ENCODE data around the gene SEH1L.
"Not testable (repeated sequence)": the region's sequence is repeated elsewhere in the genome, so short reads cannot be mapped to it uniquely, and the experiment has no call there.

SEH1L gene

GRCh38 chr18:12947285-12948049, at the start of gene SEH1L:
Gene SEH1L, plus strand, starts transcription at chr18:12948011. Its CDS starts 111 bp downstream, at chr18:12948122.
- peak; percentile 87 for DNase-seq (ENCODE audit: low read depth, low spot score)
- H3K27ac ChIP-seq: peak within 1 kb of the TSS; percentile 95

GRCh38 chr18:12901208-12901607, 46.6 kb upstream of the SEH1L start:
- not testable (repeated sequence) for H3K27ac ChIP-seq; DNase-seq (ENCODE audit: low read depth, low spot score)

GRCh38 chr18:12904012-12904516, 43.7 kb upstream of the SEH1L start:
- no peak overlapping the region for H3K27ac ChIP-seq
- DNase-seq (ENCODE audit: low read depth, low spot score): no peak

- H3K27ac ChIP-seq: no peak overlapping the region
These were observed 41.7 kb upstream of the SEH1L start for GRCh38 chr18:12906119-12906518.

GRCh38 chr18:12906773-12907172, 41.0 kb upstream of the SEH1L start:
- no peak overlapping the region for H3K27ac ChIP-seq
- DNase-seq (ENCODE audit: low read depth, low spot score): no peak

More at GRCh38 chr18:12906119-12906518, 41.7 kb upstream of the SEH1L start:
- no peak for DNase-seq (ENCODE audit: low read depth, low spot score)

GRCh38 chr18:12907258-12907925, 40.4 kb upstream of the SEH1L start:
- H3K27ac ChIP-seq: no peak overlapping the region
- DNase-seq (ENCODE audit: low read depth, low spot score): no peak

- H3K27ac ChIP-seq: no peak overlapping the region
- no peak for DNase-seq (ENCODE audit: low read depth, low spot score)
These were observed 39.1 kb upstream of the SEH1L start for GRCh38 chr18:12908706-12909105.

- no peak for DNase-seq (ENCODE audit: low read depth, low spot score)
- no peak overlapping the region for H3K27ac ChIP-seq
These were observed 36.5 kb upstream of the SEH1L start for GRCh38 chr18:12911025-12911928.

- DNase-seq (ENCODE audit: low read depth, low spot score): no peak
- no peak overlapping the region for H3K27ac ChIP-seq
These were observed 35.7 kb upstream of the SEH1L start for GRCh38 chr18:12911929-12912703.

GRCh38 chr18:12921178-12921577, 26.6 kb upstream of the SEH1L start:
- no peak for DNase-seq (ENCODE audit: low read depth, low spot score)
- no peak overlapping the region for H3K27ac ChIP-seq

- no peak overlapping the region for H3K27ac ChIP-seq
These were observed 25.5 kb upstream of the SEH1L start for GRCh38 chr18:12922266-12922665.

GRCh38 chr18:12924616-12925015, 23.2 kb upstream of the SEH1L start:
- no peak for DNase-seq (ENCODE audit: low read depth, low spot score)
- H3K27ac ChIP-seq: no peak overlapping the region

More at GRCh38 chr18:12922266-12922665, 25.5 kb upstream of the SEH1L start:
- DNase-seq (ENCODE audit: low read depth, low spot score): no peak

- H3K27ac ChIP-seq: no peak overlapping the region
- no peak for DNase-seq (ENCODE audit: low read depth, low spot score)
These were observed 19.6 kb upstream of the SEH1L start for GRCh38 chr18:12928206-12928605.

GRCh38 chr18:12928641-12929040, 19.2 kb upstream of the SEH1L start:
- DNase-seq (ENCODE audit: low read depth, low spot score): no peak
- H3K27ac ChIP-seq: no peak overlapping the region

GRCh38 chr18:12929477-12930083, 18.2 kb upstream of the SEH1L start:
- no peak for DNase-seq (ENCODE audit: low read depth, low spot score)
- no peak overlapping the region for H3K27ac ChIP-seq

- no peak overlapping the region for H3K27ac ChIP-seq
- DNase-seq (ENCODE audit: low read depth, low spot score): no peak
These were observed 17.4 kb upstream of the SEH1L start for GRCh38 chr18:12930376-12930775.

- no peak for DNase-seq (ENCODE audit: low read depth, low spot score)
- H3K27ac ChIP-seq: no peak overlapping the region
These were observed 16.9 kb upstream of the SEH1L start for GRCh38 chr18:12930908-12931307.

GRCh38 chr18:12933327-12933726, 14.5 kb upstream of the SEH1L start:
- no peak for DNase-seq (ENCODE audit: low read depth, low spot score)
- no peak overlapping the region for H3K27ac ChIP-seq

- no peak overlapping the region for H3K27ac ChIP-seq
- DNase-seq (ENCODE audit: low read depth, low spot score): peak; percentile 36
These were observed 13.2 kb upstream of the SEH1L start for GRCh38 chr18:12934454-12935071.
